GM18517 (cell line): ENCODE measurements around the gene CNTNAP4.

Experiments
- ATAC-seq: cut with Tn5 transposase; IDR thresholded peaks from one replicate; pipeline ENCODE4 v1.9.1; 2021; ENCODE audit warnings: mild to moderate bottlenecking, moderate library complexity; ENCODE audit not compliant: unreplicated experiment

Gene CNTNAP4

DNA sequence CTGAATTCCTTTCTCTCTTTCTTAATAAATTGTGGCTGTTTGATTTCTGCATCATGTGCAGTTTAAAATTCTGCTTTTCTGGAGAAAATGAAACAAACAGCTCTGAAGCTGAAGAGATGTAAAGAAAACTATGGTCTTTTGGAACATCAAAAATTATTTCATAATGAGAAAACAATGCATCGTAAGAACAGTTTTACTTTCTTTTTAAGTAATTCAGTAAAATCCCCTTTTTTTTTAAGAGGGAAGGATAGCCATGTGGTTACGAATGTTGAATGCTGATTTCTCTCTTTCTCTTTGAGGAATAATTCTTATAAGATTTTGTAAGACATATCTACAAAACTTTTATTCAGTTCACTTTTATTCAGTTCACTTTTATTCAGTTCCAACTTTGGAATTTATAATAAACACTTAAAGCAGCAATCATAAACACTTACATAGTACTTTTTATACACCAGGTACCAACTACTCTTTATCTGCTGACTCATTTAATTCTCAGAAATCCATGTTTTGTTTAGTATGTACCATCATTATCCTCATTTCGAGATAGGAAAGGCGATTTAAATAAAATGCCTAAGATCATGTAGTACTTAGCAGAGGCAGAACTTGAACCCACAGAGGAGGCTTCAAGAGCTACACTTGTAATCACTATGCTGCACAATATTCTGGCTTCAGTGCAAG is 26.6 kb downstream of the CNTNAP4 start:
- no peak for ATAC-seq

DNA sequence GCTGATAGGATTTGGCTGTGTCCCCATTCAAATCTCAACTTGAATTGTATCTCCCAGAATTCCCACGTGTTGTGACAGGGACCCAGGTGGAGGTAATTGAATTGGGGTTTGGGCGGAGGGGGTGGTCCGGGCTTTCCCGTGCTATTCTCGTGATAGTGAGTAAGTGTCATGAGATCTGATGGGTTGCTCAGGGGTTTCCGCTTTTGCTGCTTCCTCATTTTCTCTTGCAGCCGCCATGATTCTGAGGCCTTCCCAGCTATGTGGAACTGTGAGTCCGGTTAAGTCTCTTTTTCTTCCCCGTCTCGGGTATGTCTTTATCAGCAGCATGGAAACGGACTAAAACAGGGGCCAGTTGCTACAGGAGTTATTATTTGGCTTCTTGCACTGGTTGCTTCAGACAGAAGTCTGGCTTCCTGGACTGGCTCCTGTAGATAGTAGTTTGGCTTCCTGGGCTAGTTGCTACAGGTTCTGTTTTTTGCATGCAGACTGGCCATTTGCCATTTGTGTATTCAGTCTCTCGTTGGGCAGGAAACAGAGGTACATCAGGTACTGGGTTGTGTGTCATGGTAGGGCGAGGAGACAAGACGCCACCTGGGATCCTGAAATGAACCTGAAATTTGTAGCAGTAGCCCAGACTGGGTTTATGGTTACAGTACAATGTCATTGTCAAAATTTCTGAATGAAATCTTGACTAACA is 32.6 kb downstream of the CNTNAP4 start:
- ATAC-seq, result no peak

DNA sequence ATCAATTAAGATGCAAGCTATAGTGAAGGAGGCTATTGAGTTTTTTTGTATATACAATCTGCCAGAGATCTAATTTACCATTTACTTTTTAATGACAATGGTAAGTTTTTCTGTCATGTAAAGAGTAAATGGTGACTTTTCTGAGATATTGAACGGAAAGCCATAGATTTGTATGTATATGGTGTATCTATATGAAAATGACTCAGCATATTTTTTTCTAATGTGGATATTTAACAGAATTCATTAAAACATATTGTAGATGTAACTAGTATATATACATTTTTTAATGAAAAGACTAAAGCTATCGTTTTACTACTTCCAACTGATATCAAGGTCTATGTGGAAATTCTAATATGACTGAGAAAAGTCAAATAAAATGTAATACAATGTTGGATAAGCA is 34.1 kb downstream of the CNTNAP4 start:
- ATAC-seq, result no peak

DNA sequence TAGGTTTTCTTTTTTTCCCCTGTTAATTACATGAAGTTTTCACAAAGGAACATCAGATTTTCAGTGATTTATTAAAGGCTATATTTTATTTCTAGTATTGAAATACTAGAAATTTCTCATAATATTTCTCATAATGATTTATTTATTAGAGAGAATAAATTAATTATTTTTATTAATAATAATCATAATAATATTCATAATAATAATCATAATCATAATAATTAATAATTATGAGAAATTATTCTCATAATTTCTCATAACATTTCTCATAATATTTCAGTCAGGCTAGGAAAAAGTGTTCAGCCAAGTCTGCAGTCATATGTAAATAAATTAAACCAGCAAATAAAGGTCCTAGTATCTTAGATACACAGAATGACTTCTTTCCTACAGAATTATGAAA is 41.4 kb downstream of the CNTNAP4 start:
- ATAC-seq, result no peak

DNA sequence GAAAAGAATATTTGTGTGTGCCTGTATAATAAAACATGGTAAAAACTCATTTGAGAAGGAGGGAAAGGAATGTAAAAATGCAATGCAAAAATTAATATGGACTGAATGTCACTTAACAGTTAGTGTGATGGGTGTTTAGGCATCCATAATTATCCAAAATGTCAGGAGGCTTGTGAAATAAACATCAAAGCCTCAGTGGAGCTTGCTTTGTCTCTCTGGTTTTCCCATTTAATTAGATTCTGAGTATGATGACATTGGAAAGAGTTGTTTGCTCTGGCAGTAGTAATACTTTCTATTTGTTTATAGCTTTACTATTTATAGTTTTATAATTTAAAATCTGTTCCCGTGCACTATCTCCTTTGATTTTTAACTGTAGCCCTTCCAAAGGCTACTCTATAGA is 51.9 kb downstream of the CNTNAP4 start:
- ATAC-seq, result no peak

DNA sequence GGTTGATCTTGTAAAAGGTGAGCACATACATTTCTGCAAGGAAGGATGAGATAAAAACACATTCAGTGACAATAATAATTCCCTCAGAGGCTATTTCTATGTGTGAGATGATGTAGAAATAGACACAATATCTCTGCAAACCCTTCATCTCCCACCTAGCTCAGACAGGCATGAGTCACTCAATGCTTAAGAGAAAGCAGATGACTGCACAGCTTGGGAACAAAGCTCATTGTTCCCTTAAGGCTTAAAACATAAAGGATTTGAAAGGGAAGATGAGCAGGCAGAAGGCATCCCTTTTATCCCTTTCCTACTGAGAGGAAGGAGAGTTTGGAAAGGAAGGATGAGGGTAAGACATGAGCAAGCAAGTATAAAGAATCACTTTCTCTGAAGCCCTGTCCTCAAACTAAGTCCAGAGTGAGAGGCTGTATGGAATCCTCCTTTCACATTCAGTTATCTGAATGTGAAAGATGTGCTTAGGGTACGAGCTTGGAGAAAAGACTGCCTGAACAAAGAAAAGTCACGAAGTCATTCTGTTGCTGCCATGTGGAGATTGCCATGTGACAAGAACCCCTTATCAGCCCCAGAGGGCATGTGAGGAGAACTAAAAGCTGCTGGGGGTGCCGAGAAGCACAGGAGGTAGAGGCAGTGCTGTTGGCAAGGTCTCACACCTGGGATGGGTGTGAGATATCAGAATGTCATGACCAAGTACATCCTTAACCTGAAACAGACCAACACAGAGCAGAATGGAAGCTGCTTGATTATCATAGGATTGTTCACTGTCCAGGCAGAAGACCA is 58.2 kb downstream of the CNTNAP4 start:
- ATAC-seq, result no peak

DNA sequence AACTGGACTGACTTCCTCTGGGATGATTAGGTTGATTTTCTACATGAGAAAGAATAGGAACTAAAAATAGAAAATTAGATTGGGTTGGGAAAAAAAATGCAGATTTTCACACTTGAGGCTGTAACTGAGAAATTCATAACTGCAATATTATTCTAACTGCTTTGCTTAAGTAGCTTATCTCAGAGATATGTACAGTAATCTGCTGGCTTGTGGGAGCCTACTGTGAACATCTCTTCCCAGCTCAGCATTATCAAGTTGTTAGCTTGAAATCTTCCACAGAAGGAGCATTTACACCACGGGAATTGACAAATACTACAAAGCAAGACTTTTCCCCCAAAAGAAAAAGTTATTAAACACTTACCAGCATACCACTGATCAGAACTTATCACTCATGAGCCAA is 58.9 kb downstream of the CNTNAP4 start:
- ATAC-seq, result no peak

DNA sequence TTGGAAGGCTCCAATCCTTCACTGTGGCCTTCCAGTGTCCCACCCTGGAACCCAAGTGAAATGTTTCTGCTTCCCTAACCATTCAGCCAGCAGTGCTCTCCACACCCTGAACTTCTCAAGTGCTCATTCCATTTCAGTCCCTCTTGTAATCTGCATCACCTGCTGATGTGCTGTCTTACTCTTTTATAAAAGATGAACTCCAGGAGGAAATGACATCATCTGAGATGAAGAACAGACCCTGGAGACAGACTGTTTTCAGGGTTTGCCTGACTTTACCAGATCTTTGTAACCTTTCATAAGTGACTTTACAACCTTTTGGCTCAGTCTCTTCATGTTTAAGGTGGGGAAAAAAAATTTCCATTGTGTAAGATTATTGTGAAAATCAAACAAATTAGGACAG is 61.3 kb downstream of the CNTNAP4 start:
- no peak for ATAC-seq

DNA sequence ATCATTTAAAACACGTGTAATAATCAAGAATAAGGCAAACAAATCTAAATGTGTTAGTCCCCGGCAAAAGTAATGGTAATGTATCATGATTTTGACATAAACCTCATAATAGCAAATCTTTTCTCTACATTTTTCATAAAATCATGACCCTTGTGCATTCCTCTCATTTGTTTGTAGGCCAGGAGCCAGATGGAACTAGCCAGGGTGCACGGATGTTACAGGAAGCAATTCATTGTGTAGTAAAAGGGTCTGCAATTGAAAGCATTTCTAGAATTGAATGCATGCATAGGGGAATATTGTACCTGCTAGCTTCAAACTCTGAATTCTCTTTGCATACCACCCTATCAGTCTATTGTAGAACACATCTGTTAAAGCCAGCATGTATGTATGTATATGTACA is 66.6 kb downstream of the CNTNAP4 start:
- no peak for ATAC-seq

DNA sequence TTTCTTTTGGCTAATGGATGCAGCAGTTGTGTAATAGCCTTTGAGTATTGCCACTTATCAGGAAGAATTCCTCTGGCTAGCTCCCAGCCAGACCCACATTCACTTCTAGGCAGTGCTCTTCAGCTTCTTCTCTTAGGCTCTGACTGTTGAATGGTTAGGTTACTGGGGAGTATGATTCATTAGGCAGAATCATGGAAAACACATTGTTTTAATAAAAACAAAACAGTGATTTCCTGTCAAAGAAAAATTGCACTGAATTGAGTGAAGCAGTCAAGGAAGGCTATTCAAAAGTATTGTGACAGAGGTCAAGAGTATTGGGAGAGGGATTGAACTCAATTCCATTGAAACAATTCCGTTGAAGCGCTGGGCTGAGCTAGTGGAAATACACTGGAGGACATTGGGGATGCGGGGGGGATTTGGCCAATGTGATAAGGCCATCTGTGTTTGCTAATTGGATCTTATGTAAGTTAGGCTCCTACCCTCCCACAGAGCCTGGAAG is 68.0 kb downstream of the CNTNAP4 start:
- no peak for ATAC-seq

DNA sequence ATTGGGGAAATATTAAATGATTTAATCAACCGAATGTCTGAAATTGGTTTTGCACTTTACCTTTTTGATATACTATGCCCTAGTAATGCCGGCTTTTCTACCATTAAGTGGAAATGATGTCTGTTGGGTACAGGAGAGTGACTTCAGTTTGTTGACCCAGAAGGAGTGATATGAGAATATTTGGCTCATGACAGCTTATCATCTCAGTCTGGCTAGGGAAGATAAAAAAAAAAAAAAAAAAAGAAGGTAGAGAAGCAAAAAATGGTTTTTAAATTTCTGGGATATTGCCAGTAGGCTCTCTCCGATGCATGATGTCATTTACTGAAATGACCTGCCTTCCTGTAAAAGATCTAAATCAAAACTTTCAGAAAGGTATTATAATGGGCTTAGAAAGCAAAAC is 69.0 kb downstream of the CNTNAP4 start:
- no peak for ATAC-seq

DNA sequence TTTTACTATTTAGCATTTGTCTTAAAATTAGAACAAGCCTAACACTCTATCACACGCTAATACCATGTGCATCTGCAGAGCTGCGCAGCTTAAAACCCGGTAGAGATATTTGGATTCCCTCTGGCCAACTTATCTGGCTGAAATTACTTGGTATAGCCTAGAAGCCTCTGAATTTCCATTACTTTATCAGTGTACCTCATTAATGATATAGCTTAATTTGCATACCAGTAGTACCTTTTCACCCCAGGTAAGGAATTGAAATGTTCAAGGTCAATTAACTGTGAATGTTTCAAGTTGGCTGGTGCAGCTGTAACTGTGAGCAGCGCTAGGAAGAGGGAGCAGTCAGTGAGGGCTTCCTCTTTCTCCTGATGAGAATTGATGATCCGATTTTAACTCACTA is 74.2 kb downstream of the CNTNAP4 start:
- ATAC-seq, result no peak

DNA sequence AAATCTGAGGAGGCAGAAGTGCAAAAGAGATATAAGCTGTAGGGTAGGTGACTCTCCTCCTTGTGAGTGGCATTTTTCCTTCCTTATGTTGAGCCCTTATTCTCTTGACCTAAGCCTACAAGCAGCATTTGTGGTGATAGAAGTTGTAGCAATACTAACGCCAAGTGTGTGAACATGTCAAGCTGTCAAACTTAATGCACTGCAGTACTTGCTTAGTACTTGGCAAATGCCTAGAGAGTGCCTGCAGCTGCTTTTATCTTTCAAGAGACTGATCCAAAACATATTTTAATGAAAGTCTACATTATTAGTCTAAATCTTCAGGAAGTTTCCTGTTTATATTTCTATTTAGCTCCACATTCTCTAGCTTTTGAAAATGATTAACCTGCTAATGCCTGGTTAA is 83.2 kb downstream of the CNTNAP4 start:
- no peak for ATAC-seq

DNA sequence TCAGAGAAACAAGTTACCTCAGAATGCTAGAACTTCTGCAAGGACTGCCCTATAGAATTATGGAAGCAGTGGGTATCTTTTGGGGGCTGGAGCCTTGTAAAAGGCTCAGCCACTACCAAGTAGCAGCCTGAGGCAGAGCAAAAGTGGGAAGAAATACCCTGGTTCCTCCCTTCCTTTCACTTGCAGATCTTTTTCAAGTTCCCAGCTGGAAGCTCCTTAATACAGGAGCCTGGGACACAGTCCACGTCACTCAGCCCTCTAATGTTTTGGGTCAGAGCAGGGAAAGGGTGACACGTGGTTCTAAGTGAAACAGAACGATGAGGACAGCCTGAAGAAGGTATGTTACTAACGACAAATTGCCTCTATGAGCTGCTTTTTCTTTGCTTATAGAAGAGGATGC is 93.1 kb downstream of the CNTNAP4 start:
- no peak for ATAC-seq

DNA sequence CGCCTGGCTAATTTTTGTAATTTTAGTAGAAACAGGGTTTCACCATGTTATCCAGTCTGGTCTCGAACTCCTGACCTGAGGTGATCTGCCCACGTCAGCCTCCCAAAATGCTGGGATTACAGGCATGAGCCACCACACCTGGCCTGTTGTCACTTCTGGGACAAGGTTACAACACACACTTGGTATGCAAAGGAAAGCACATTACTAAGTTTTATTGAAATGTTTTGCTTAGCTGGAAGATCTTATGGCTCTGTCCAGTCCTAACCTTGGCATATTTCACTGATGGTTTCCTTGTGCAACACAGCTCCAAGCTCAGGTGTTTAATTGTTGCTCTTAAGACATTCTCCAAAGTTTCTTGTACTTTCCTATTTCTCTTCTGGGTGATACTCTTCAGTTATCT is 94.2 kb downstream of the CNTNAP4 start:
- ATAC-seq, result no peak

DNA sequence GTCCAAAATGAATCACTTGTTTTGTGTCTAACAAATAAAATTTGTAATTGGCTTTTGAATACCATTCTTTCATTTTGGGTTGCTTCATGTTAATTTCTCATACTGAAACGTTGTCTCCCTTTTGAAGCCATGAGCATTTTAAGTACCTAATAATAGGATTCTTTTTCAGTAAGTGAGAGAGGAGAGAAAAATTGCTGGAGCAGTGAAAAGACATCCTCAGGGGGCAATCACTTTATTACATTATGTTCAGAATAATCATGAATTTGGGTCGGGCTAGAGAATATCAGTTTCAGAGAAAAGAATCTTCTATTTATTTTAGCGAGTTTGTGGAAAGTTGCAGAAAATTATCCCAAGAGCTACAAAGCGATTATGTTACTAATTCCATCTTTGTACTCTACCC is 96.8 kb downstream of the CNTNAP4 start:
- ATAC-seq, result no peak

DNA sequence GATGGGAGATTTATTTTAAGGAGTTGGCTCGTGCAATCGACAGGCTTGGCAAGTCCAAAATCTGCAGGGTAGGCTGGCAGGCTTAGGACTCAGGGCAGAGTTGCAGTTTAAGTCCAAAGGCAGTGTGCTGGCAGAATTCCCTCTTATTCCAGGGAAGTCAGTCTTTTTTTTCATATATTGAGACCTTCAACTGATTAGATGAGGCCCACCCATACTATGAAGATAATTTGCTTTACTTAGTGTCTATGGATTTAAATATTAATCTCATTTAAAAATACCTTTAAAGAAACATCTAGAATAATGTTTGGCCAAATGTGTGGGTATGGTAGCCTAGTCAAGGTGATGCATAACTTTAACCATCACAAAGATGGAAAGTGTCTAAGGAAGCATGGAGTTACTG is 99.8 kb downstream of the CNTNAP4 start:
- no peak for ATAC-seq

DNA sequence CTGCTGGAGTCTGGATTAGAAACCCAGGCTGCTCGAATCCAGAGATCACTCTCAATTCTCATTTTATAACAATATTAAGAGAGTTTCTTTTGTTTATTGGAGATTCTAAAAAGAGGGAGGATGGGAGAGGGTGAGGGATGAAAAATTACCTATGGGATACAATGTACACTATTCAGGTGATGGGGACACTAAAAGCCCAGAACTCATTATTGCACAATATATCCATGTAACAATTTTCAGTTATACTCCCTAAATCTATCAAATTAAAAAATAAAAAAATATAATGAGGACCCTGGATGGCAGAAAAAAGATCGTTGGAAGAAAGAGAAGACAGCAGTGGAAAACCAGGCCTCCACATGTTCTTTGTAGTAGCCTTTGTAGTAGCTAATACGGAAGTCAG is 100.8 kb downstream of the CNTNAP4 start:
- no peak for ATAC-seq

DNA sequence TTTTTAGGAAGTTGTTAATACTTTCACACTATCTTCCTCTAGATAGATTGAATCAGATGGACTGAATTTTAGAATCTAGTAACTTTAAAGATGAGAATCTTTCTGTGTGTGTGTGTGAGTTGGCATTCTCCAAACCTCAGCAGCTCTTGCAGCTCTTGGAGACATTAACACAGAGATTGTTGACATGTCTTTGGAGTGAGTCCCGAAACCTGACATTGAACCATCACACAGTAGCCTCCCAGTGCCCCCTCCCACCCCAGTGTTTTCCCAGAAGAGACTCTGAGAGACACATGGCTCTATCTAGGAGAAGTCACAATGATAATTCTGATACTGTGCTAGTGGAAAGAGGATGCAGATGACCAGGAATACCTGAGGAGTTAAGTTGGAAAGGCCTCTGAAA is 103.9 kb downstream of the CNTNAP4 start:
- no peak for ATAC-seq

DNA sequence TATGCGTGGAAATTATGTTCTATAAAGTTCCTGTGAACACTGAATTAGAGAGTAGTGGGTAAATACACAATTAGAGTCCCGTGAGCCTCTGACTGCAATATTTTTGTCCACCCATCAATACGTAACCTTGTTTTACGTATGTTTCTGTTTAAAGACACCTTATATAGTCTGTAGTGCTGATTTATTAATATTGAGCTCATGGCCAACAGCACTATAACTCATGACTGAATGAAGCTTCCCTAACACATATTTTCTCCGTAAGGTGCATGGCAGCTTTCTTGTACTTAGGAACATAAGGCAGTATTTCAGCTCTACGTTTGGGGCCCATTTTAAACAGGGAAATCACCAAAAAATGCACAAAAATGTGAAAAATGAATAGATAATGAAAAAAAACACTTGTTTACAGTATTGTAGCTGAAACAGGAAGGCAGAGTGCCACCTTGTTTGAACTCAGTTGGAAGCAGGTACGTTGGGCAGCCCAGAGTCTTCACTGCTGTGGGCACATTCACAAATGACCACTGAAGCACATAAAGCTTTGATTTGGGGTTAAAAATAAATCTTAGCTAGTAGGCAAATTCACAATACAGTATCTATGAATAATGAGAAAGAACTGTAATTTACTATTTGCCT is 108.5 kb downstream of the CNTNAP4 start:
- no peak for ATAC-seq

DNA sequence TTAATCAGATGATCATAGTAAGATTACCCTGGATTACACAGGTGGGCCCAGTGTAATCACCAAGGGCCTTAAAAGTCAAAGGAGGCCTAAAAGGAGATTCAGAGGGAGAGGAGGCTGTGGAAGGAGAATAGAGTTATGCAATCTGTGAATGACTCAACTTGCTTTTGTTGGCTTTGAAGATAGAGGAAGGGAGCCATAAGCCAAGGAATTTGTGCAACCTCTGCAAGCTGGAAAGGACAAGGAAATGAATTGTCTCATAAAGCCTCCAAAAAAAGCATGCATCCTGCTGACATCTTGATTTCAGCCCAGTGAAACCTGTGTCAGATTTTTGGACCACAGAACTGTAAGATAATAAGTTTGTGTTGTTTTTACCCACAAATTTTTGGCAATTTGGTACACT is 109.6 kb downstream of the CNTNAP4 start:
- no peak for ATAC-seq
